GM13977 (cell line): ENCODE data around the gene LIN7A.

Source experiments
- DNase-seq: peaks from one replicate; pipeline ENCODE4 v3.0.0; 2012; ENCODE audit warnings: low spot score
- in situ Hi-C: fragments of 300-500 bp; cut with MboI; formaldehyde crosslinking; loops from one replicate; pipeline ENCODE4 v1.12.0; 2022; ENCODE audit warnings: low sequenced_read_pairs, low pct_unique_long_range_greater_than_20kb, mixed read lengths, inconsistent platforms; ENCODE audit not compliant: unreplicated experiment
- TF ChIP-seq, protein P1 (sequence below): IDR thresholded peaks from 2 replicates; pipeline ENCODE4 v1.5.1; 2012; ENCODE audit warnings: mild to moderate bottlenecking, control low read depth; ENCODE audit not compliant: insufficient read depth; ENCODE audit errors: extremely low read depth, missing control alignments

The LIN7A gene

DNA sequence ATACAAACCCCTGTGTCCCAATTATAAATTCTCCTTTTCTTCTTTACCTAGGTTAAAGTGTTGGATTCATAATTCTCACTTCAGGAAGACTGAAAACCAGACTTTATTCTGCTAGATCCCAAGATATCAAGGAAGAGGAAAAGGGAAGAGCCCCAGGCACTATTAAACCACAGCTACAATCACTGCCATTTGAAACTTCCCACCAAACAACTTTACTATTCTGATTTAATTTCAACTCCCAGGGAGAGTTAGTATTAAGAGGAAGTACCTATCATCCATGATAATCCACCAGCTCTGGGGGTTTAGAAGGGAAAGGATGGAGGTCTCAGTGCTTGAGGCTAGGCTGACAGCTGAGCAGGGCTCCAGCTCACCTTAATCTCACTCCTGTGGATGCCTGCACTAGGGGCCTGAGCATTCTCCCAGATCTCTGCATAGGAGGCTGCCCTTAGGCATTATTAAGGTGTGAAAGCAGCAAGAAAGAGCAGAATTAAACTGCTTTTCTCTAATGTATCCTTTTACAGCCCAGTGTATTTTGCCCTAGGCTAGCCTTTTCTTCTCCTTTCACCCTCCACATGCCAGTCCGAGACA lies 168.1 kb downstream of the LIN7A start:
- no peak for DNase-seq
- TF ChIP-seq, protein P1, sequence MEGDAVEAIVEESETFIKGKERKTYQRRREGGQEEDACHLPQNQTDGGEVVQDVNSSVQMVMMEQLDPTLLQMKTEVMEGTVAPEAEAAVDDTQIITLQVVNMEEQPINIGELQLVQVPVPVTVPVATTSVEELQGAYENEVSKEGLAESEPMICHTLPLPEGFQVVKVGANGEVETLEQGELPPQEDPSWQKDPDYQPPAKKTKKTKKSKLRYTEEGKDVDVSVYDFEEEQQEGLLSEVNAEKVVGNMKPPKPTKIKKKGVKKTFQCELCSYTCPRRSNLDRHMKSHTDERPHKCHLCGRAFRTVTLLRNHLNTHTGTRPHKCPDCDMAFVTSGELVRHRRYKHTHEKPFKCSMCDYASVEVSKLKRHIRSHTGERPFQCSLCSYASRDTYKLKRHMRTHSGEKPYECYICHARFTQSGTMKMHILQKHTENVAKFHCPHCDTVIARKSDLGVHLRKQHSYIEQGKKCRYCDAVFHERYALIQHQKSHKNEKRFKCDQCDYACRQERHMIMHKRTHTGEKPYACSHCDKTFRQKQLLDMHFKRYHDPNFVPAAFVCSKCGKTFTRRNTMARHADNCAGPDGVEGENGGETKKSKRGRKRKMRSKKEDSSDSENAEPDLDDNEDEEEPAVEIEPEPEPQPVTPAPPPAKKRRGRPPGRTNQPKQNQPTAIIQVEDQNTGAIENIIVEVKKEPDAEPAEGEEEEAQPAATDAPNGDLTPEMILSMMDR = no peak
- in situ Hi-C loops = no loop called here

DNA sequence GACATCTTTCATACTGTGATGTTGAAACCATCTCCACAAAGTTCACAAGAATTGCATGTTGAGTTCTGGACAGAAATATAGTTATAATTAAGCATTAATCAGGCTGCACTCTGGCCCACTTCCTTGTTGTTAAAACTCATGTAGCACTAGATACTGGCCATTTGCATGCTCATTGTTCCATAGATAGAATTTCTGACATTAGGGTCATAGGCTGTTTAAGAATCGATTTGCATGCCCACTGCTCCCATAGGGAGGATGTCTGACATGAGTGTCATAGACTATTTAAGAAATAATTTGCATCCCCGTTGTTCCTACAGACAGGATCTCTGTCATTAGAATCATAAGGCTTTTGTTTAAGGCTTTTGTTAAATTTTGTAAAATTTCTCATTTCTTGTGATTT lies 170.8 kb downstream of the LIN7A start:
- TF ChIP-seq, protein P1 = no peak
- in situ Hi-C loops = no loop called here
- no peak for DNase-seq

DNA sequence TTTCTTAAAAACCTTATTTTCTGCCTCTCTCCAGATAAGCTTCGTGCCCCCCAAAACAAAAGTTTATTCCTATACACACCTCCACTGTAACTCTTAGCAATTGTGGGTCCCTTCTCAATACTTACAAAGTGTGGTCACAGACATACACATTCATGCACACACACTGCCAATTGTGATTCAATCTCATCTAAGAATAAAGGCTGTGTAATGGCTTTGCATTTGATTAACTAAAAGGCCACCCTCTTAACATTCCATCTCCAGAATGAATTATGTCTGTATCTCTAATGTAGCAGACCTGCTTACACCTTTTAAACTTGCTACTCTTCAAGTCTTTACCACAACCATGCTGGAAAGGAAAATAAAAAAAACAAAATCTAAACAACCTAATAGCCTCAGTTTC lies 171.5 kb downstream of the LIN7A start:
- no peak for DNase-seq
- TF ChIP-seq, protein P1 = no peak
- in situ Hi-C loops = no loop called here

DNA sequence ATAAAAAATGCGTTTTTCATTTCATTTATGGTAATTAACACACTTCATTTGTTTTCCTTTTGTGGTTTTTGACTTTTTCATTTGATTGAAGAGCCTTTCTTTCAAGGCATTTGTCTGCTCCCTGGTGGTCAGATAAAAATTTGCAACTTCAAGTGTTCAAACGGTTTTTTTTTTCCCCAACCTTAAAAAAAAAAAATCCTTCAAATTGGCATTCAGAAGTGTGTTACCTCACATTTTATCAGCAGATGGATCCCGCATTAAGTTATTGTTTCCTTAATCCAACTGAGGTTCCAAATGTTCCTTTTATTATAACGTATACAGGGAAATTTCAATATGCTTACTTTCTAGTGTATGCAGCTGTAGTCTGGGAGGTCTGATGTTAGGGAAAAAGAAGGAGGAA lies 173.9 kb downstream of the LIN7A start:
- DNase-seq = no peak
- in situ Hi-C loops = no loop called here
- TF ChIP-seq, protein P1 = peak; percentile 42

DNA sequence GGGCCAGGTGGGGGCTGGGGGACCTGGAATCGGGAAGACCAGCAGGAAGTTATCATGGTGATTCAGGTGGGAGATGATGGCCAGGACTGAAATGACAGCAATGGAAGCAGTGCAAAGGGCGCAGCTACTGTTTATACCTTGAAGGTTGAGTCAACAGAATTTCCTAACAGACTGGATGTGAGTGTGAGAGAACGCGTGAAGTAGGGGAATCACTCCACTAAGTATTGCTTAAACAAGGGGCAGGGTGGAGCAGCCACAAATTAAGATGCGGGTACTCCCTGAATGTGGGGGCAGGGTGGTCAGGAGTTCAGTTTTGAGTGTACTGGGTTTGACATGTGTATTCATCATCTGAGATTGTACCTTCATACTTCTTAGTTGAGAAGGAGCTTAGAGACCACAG lies 175.9 kb downstream of the LIN7A start:
- in situ Hi-C loops = no loop called here

DNA sequence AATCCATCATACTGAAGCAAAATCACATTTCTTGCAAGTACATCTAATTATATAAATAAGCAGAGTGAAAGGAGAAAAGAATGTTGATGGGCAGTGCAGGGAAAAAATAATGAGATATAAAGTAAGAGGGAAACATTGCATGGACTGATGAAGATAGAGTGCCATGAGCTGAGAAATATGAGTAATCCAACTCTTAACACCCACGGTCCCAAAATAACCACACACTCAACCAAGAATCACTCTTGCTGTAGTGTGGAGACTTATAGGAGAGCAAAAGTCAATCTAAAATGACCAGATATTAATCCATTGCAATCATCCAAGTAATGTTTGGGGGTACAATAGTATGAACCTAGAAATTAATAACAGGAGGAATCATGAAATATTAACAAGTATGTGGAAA lies 180.9 kb downstream of the LIN7A start:
- DNase-seq = no peak
- in situ Hi-C loops = no loop called here
- TF ChIP-seq, protein P1 = no peak

More for the DNA sequence above, 175.9 kb downstream of the LIN7A start:
- TF ChIP-seq, protein P1 = no peak
- no peak for DNase-seq
